HCEC 1CT (cell line): ENCODE results near the gene ZP2.
"Not testable (repeated sequence)": the region's sequence is repeated elsewhere in the genome, so short reads cannot be mapped to it uniquely, and the experiment has no call there.

Experiments
- DNase-seq: peaks from one replicate; pipeline ENCODE4 v3.0.0-alpha.2; 2017

The ZP2 gene

GRCh38 chr16:21211486-21211885, at the start of gene ZP2:
TSS of gene ZP2 (minus strand) at chr16:21211574. CDS start at chr16:21211547, 27 bp downstream.
- no peak for DNase-seq

- DNase-seq: no peak
Measured at GRCh38 chr16:21257284-21257683, 45.9 kb upstream of the ZP2 start.

- DNase-seq: no peak
Measured at GRCh38 chr16:21256636-21257035, 45.3 kb upstream of the ZP2 start.

GRCh38 chr16:21253470-21253869, 42.1 kb upstream of the ZP2 start:
- DNase-seq: no peak

- DNase-seq: no peak
Measured at GRCh38 chr16:21250072-21250923, 38.9 kb upstream of the ZP2 start.

GRCh38 chr16:21248179-21248578, 36.8 kb upstream of the ZP2 start:
- not testable (repeated sequence) for DNase-seq

- no peak for DNase-seq
Measured at GRCh38 chr16:21244518-21245215, 33.3 kb upstream of the ZP2 start.

- no peak for DNase-seq
Measured at GRCh38 chr16:21242756-21243155, 31.4 kb upstream of the ZP2 start.

- DNase-seq: no peak
Measured at GRCh38 chr16:21239646-21240045, 28.3 kb upstream of the ZP2 start.

- DNase-seq: no peak
Measured at GRCh38 chr16:21236831-21237230, 25.5 kb upstream of the ZP2 start.

- DNase-seq: no peak
Measured at GRCh38 chr16:21235199-21235585, 23.8 kb upstream of the ZP2 start.

GRCh38 chr16:21233521-21234150, 22.3 kb upstream of the ZP2 start, which contains the start of gene ANKS4B:
TSS of gene ANKS4B (plus strand) at chr16:21233699. CDS start at chr16:21233738, 39 bp downstream.
- DNase-seq: no peak

- DNase-seq: no peak
Measured at GRCh38 chr16:21233045-21233520, 21.7 kb upstream of the ZP2 start.

GRCh38 chr16:21228361-21228872, 17.0 kb upstream of the ZP2 start:
- DNase-seq: no peak

- no peak for DNase-seq
Measured at GRCh38 chr16:21227866-21228265, 16.5 kb upstream of the ZP2 start.

- no peak for DNase-seq
Measured at GRCh38 chr16:21226749-21227148, 15.4 kb upstream of the ZP2 start.

- no peak for DNase-seq
Measured at GRCh38 chr16:21224800-21225199, 13.4 kb upstream of the ZP2 start.

- DNase-seq: no peak
Measured at GRCh38 chr16:21223787-21224186, 12.4 kb upstream of the ZP2 start.

GRCh38 chr16:21222495-21223337, 11.3 kb upstream of the ZP2 start:
- no peak for DNase-seq

- DNase-seq: no peak
Measured at GRCh38 chr16:21219551-21219950, 8.2 kb upstream of the ZP2 start.

GRCh38 chr16:21218153-21218552, 6.8 kb upstream of the ZP2 start:
- DNase-seq: no peak

- no peak for DNase-seq
Measured at GRCh38 chr16:21217121-21217520, 5.7 kb upstream of the ZP2 start.
